Epithelial cell of esophagus (primary cell): Measurements from ENCODE around the gene SECTM1.
"Not testable (repeated sequence)": the region's sequence is repeated elsewhere in the genome, so short reads cannot be mapped to it uniquely, and the experiment has no call there.

Experiments
- DNase-seq: peaks from one replicate; pipeline ENCODE4 v3.0.0; 2010; ENCODE audit warnings: low read depth
- H3K4me3 ChIP-seq: 2 replicates; pipeline ENCODE4 v1.5.1; 2011; ENCODE audit warnings: mild to moderate bottlenecking, low read length, control low read depth
- TF ChIP-seq, protein P1 (sequence below): IDR thresholded peaks from 2 replicates; pipeline ENCODE4 v1.5.1; 2011; ENCODE audit warnings: low read depth, mild to moderate bottlenecking, low read length, control low read depth, inconsistent platforms; ENCODE audit not compliant: insufficient read depth; ENCODE audit errors: missing control alignments

Gene SECTM1

DNA sequence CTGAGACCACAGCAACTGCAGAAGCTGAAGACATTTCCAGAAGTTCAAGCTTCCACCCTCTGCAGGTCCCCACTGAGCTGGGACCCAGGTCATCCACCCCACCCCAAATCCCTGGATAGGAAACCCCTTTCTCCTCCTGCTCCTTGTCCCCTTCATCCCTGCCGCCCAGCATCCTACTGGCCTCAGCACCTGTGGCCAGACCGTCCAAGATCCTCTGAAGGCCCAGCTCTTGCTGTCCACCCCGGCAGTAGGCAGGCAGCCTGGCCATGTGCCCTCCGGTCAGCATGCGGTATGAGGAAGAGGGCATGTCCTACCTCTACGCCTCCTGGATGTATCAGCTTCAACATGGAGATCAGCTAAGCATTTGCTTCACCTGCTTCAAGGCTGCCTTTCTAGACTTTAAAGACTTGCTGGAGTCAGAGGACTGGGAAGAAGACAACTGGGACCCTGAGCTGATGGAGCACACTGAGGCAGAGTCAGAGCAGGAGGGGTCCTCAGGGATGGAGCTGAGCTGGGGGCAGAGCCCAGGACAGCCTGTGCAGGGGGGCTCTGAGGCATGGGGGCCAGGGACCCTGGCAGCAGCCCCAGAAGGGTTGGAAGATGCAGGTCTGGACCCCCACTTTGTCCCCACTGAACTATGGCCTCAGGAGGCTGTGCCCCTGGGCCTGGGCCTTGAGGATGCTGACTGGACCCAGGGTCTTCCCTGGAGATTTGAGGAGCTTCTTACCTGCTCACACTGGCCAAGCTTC lies 28.5 kb upstream of the SECTM1 start:
- TF ChIP-seq, protein P1, sequence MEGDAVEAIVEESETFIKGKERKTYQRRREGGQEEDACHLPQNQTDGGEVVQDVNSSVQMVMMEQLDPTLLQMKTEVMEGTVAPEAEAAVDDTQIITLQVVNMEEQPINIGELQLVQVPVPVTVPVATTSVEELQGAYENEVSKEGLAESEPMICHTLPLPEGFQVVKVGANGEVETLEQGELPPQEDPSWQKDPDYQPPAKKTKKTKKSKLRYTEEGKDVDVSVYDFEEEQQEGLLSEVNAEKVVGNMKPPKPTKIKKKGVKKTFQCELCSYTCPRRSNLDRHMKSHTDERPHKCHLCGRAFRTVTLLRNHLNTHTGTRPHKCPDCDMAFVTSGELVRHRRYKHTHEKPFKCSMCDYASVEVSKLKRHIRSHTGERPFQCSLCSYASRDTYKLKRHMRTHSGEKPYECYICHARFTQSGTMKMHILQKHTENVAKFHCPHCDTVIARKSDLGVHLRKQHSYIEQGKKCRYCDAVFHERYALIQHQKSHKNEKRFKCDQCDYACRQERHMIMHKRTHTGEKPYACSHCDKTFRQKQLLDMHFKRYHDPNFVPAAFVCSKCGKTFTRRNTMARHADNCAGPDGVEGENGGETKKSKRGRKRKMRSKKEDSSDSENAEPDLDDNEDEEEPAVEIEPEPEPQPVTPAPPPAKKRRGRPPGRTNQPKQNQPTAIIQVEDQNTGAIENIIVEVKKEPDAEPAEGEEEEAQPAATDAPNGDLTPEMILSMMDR = no peak
- H3K4me3 ChIP-seq = no peak overlapping the region
- no peak for DNase-seq

DNA sequence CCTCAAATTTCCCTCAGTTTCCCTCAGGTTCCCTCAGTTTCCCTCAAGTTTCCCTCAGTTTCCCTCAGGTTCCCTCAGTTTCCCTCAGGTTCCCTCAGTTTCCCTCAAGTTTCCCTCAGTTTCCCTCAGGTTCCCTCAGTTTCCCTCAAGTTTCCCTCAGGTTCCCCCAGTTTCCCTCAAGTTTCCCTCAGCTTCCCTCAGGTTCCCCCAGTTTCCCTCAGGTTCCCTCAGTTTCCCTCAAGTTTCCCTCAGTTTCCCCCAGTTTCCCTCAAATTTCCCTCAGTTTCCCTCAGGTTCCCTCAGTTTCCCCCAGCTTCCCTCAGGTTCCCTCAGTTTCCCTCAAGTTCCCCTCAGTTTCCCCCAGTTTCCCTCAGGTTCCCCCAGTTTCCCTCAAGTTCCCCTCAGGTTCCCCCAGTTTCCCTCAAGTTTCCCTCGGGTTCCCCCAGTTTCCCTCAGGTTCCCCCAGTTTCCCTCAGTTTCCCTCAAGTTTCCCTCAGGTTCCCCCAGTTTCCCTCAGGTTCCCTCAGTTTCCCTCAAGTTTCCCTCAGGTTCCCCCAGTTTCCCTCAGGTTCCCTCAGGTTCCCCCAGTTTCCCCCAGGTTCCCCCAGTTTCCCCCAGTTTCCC lies 26.0 kb upstream of the SECTM1 start:
- H3K4me3 ChIP-seq, DNase-seq: not testable (repeated sequence)

DNA sequence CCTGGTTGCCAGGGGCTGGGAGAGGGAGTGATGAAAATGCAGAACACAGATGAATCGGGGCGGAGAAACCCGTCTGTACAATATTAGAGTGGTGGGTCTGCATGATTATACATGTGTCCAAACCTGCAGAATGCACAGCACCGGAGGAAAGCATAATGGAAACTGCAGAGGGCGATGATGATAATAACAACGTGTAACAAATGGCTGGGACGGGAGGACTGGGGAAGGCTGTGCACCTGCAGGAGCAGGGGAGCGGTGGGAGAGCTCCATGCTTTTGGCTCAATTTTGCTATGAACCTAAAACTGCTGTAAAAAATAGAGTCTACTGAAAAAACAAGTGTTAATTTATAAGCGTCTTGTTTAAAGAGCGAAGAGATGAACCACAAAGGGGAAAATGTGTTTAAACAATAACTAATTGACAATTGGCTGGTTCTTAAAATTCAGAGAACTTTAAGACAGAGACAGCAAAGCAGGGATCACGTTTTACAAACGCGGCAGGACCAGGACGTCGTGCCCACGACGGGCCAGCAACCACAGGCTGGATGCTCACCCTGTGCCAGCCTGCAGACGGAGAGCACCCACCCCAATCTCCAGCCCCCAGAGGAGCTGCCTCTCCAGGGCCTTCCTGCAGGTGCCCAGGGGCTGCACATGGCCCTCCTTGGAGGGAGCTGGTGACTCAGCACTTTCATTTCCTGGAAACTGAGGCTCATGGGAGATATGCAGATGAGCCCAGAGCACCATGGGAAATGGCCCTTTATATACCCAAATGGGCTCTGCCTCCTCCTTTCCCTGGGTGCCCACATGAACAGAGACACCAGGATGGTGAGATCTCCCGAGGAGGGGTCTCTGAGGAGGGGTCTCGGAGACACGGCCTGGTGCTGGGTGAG lies 25.1 kb upstream of the SECTM1 start, which contains the start of gene TEX19:
Gene TEX19, plus strand, starts transcription at position 783 of the 886 bp plus-strand sequence. CDS start 2,904 bp downstream, outside the sequence.
- H3K4me3 ChIP-seq = no peak within 1 kb of the TSS
- TF ChIP-seq, protein P1 = no peak
- no peak for DNase-seq

DNA sequence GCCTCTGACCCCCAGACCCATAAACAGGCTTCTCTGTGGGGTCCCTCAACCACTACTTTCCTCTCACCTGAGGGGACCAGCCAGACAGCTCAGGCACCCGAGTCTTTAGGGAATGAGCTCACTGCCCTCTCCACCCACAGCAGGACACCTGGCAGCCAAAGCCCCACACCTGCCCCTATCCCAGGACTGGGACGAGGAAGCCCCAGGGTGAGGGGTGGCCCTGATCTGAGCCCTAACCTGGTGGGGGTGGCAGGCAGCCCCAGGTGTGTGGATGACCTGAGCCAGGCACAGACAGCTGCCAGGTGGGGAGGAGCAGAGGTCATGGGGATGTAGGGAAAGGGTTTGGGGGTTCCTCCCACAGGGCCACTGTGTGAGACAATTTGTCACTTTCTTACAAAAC lies 23.8 kb upstream of the SECTM1 start:
- no peak overlapping the region for H3K4me3 ChIP-seq
- TF ChIP-seq, protein P1 = no peak
- no peak for DNase-seq

DNA sequence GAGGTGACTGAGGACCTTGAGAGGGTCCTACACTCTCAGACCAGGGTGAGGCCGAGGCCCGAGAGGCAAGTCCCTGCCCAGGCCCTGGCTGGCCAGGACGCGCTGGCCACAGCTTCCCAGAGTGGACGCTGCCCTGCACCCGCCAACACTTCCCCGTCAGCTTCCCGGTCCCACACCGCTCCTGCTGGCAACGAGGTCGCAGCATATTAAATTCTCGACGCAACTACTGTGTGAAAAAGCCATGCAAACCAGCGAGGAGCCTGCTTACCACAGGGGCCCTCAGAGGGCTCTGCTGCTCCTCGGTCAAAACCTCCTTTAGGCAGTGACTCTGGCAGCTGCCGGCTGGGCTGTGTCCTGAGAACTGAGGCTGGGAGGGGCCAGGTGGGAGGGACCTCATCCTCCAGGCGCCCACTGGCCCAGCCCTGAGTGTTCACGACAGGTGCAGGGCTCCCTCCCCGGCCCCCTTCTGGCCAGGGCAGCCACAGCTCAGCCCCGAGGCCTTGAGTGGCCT lies 23.3 kb upstream of the SECTM1 start:
- TF ChIP-seq, protein P1 = no peak
- no peak for DNase-seq
- H3K4me3 ChIP-seq = no peak overlapping the region

DNA sequence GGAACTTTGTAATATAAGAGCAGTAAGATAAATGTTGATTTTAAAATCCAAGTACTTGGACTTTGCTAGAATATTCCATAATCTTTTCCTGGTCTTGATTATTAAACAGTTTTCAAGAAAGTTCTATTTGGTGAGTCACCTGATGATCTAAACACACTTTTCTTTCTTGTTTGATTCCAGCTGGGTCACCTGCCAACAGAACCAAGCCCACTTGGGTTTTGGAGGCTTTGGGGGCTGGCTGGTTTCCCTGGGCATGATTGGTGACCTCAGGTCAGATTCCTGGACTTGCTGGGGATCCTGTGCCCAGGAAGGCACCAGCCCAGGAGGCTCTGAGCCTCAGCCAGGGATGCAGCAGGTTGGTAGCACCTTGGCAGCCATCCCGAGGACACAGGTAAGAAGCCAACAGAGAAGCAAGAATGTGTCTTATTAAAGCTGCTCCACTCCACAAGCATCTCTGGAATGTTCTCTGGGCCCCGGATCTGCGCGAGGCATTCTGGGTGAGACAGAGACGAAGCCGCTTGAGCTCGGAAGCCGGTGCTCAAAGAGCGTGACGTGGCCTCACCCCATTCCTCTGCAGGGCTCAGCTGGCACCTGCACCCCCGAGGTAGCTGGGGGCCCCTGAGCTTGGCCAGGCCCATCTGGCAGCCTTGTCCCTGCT lies 22.3 kb upstream of the SECTM1 start:
- TF ChIP-seq, protein P1 = no peak
- H3K4me3 ChIP-seq = no peak overlapping the region
- DNase-seq = peak; percentile 73

DNA sequence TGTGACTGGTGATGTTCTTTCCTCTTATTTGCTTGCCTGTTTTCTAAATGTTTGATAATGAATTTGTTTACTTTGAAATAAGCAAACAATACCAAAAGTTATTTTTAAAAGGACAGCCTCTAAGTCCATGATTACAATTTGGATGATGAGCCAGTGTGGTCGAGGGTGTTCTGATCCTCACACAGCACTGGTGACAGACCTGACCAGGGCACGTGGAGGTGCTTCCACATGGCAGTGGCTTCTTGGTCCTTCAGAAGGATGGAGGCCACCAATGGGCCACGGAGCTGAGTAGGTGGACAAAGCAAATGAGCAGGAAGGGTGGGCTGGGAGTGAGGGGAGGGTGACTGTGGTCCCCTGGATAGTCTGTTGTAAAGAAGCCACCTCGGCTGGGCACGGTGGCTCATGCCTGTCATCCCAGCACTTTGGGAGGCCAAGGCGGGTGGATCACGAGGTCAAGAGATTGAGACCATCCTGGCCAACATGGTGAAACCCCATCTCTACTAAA lies 21.3 kb upstream of the SECTM1 start:
- no peak for DNase-seq
- no peak overlapping the region for H3K4me3 ChIP-seq
- TF ChIP-seq, protein P1 = no peak
